Stimulated activated CD4-positive, alpha-beta T cell treated with anti-CD3 and anti-CD28 coated beads, Interleukin-15, amount 100 ng/mL, for 1 hour (primary cell): Measurements from ENCODE around the gene ZBTB7A.
A peak's percentile ranks its signal among the peaks of the same experiment; 100 is the strongest.

Experiments
- DNase-seq, 2 donors: peaks; one replicate each; pipeline ENCODE4 v3.0.0-alpha.2; 2020; ENCODE audit warnings: low read depth in 1 of 2, low spot score in 1 of 2

The ZBTB7A gene

GRCh38 chr19:4094291-4094690 lies 27.6 kb upstream of the ZBTB7A start:
- DNase-seq: no peak

- no peak for DNase-seq
Measured at GRCh38 chr19:4093643-4094175, 27.0 kb upstream of the ZBTB7A start.

- no peak for DNase-seq
Measured at GRCh38 chr19:4090356-4091220, 23.9 kb upstream of the ZBTB7A start.

- no peak for DNase-seq
Measured at GRCh38 chr19:4089946-4090345, 23.2 kb upstream of the ZBTB7A start.

GRCh38 chr19:4089400-4089908 lies 22.8 kb upstream of the ZBTB7A start:
- no peak for DNase-seq

- DNase-seq: peak in 1 of 2 donors; percentile 22
Measured at GRCh38 chr19:4088975-4089374, 22.3 kb upstream of the ZBTB7A start.

- no peak for DNase-seq
Measured at GRCh38 chr19:4087787-4088679, 21.3 kb upstream of the ZBTB7A start.

- no peak for DNase-seq
Measured at GRCh38 chr19:4086411-4086867, 19.7 kb upstream of the ZBTB7A start.

GRCh38 chr19:4084547-4084877 lies 17.8 kb upstream of the ZBTB7A start:
- no peak for DNase-seq

GRCh38 chr19:4083677-4084546 lies 17.2 kb upstream of the ZBTB7A start:
- DNase-seq: no peak

GRCh38 chr19:4082172-4082571 lies 15.5 kb upstream of the ZBTB7A start:
- no peak for DNase-seq

GRCh38 chr19:4081441-4082129 lies 14.9 kb upstream of the ZBTB7A start:
- no peak for DNase-seq

- DNase-seq: no peak
Measured at GRCh38 chr19:4080473-4080872, 13.8 kb upstream of the ZBTB7A start.

- no peak for DNase-seq
Measured at GRCh38 chr19:4077800-4078684, 11.3 kb upstream of the ZBTB7A start.

- DNase-seq: no peak
Measured at GRCh38 chr19:4077007-4077374, 10.3 kb upstream of the ZBTB7A start.

- DNase-seq: no peak
Measured at GRCh38 chr19:4075373-4075772, 8.7 kb upstream of the ZBTB7A start.

- DNase-seq: no peak
Measured at GRCh38 chr19:4071610-4072009, 4.9 kb upstream of the ZBTB7A start.

- DNase-seq: no peak
Measured at GRCh38 chr19:4069331-4069959, 2.7 kb upstream of the ZBTB7A start.
